T1000 (cell line): Measurements from ENCODE around the gene ROBO2.

Source experiments
- DNase-seq: peaks from one replicate; lab custom pipeline; 2025; ENCODE audit warnings: mixed read lengths; lab: John Stamatoyannopoulos, UW

The ROBO2 gene

GRCh38 chr3:77682162-77682561, 642.3 kb downstream of the ROBO2 start:
- no peak for DNase-seq

GRCh38 chr3:77684115-77684514, 644.2 kb downstream of the ROBO2 start:
- DNase-seq = no peak

DNA sequence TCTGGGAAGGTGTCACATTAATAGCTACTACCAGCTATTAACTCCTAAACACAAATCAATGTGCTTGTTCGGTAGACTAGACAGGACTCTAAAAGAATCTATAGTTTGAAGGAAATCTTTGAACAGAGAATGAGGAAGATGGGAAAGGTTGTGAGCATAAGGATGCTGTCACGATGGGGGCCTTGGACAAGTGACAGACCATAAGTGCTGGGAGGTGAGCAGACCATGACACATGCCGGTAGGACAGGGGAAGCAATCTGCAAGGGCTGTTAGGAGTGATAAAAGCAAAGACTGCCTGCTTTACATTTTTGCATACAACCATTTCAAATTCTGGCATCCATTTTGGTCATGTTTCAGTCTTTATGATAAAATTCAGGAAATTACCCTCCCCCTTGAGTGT, 645.8 kb downstream of the ROBO2 start:
- no peak for DNase-seq

DNA sequence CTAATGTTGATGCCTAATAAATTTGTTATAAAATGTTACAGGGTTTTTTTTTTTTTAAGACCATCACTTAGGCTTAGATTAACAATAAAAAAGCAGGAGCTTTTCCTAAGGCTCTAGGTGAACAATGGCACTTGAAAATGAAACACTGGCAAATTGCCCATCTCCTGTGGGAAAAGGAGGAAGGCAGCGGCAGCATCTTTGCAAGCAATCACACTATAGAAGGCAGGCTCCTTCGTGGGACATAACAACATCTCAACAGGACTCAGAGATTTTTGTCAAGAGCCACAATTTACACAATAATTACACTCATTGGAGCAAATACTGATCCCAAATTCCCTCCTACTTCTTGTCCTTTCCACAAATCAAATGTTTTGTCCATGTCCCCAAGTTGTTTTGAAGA, 646.7 kb downstream of the ROBO2 start:
- DNase-seq = no peak

- DNase-seq = no peak
These were observed 647.6 kb downstream of the ROBO2 start for GRCh38 chr3:77687545-77687944.

DNA sequence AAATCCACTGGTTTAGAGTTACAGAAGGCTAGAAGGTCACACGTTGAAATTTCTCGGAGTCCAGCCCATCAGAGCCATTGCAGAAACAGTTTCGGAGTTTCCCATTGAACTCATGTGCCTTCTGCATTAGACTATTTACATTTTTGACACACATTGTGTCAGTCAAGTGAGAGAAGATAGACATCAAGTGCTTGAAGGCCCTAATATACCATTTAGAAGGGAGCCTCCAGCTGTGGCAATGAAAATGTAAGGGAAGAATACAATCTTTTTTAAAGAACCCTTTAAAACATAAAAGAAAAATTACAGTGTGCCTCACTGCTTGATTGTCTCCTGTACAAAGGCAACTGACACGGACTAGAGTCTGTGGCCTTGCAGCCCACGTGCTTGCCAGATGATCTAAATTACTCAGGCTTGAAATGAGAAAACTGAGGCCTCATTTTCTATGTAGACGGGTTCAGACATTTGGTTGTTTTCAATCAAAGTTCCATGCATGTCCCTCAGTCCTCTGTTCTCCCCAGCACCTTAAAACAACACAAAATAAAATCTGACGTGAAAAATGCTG, 650.5 kb downstream of the ROBO2 start:
- no peak for DNase-seq

- no peak for DNase-seq
These were observed 653.2 kb downstream of the ROBO2 start for GRCh38 chr3:77693147-77693546.

- no peak for DNase-seq
These were observed 659.3 kb downstream of the ROBO2 start for GRCh38 chr3:77699125-77699691.
